HG03039 (cell line): ENCODE data around the gene HAUS7.

Experiments
- ATAC-seq: cut with Tn5 transposase; IDR thresholded peaks from one replicate; pipeline ENCODE4 v1.9.1; 2021; ENCODE audit warnings: mild to moderate bottlenecking, moderate library complexity; ENCODE audit not compliant: unreplicated experiment

HAUS7 gene

GRCh38 chrX:153499876-153500275 is 29.5 kb upstream of the HAUS7 start:
- ATAC-seq = no peak

- ATAC-seq = no peak
Observed at GRCh38 chrX:153499341-153499740, 29.0 kb upstream of the HAUS7 start.

GRCh38 chrX:153498453-153498852 is 28.1 kb upstream of the HAUS7 start:
- ATAC-seq = no peak

DNA sequence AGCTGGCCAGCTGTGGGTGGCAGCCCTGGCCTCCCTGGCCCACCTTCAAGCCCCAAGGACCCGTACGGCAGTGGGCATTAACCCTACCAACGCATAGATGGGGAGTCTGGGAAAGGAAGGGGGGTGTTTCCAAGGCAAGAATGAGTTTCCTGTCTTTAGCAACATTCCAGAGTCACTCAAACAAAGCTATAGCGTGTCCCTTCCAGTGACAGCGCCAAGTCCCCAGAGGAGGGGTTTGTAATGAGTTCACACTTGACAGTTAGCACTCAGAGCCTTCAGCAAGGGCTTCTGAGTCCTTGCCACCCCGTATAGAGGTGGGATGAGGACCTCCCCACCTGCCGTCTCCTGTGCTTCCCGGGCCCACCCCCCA is 26.2 kb upstream of the HAUS7 start:
- no peak for ATAC-seq

- ATAC-seq = no peak
Observed at GRCh38 chrX:153495903-153496589, 25.7 kb upstream of the HAUS7 start.

- ATAC-seq = no peak
Observed at GRCh38 chrX:153495362-153495751, 25.0 kb upstream of the HAUS7 start.

DNA sequence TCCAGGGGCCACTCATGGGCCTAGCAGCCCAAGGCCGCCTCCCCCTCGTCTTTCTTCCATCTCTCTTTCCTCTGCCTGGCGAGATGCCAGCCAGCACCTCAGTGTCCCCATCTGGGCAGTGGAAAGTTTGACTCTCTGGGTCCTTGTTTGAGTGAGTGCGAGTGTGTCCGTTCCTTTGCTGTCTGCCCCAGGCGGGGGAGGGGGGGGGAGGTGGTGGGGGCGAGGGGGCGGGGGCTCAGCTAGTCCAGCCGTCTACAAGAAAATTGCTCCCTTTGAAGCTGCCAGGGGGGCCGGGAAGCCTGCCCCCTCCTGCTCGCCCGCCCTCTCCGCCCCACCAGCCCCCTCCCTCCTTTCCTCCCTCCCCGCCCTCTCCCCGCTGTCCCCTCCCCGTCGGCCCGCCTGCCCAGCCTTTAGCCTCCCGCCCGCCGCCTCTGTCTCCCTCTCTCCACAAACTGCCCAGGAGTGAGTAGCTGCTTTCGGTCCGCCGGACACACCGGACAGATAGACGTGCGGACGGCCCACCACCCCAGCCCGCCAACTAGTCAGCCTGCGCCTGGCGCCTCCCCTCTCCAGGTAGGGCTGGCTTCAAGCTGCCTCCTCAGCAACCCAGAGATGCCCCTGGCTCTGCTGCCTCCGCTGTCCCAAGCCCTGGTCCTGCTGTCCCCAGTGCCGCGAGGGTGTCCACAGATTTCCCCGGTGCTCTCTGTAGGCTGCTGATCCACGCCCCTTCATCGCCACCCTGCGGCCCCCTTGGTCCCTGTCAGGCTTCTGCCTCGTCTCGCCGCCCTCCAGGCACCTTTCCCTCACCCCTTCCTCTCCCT is 24.4 kb upstream of the HAUS7 start, which contains the start of gene BGN:
Gene BGN, plus strand, starts transcription at position 440 of the 821 bp plus-strand sequence. CDS start 9,652 bp downstream, outside the sequence.
- no peak for ATAC-seq

DNA sequence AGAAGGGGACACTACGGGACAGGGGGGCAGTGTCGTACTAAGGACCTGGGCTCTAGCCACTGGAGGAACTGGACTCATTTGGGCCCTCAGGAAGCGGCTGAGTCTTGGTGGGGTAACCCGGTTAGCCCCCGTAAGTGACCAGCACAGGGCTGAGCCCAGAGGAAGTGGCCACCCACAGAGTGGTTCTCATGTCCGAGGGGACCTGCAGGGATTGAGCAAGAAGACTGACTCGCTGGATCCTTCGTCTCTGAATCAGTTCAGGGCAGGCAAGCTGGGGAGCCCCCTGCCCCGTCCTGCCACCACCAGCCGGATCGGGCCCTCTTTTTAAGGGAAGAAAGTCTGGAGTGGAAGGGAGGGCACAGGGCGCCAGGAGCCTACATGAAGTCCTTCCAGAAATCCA is 23.7 kb upstream of the HAUS7 start:
- ATAC-seq = no peak

DNA sequence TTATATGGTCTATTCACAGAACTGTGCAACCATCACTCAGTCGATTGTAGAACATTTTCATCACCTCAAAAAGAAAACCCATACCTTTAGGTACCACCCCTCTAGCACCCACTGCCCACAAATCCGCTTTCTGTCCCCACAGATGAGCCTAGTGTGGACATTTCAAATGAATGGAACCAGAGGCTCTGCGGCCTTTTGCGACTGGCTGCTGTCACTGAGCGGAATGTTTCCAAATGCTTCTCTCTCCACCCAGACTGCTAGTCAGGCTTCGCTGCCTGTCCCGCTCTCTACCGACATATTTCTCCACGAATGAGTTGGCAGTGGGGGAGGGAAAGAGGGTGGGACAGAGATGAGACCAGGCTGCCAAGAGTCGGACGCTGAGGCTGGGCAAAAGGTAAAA is 22.7 kb upstream of the HAUS7 start:
- no peak for ATAC-seq

GRCh38 chrX:153492543-153492942 is 22.2 kb upstream of the HAUS7 start:
- no peak for ATAC-seq

DNA sequence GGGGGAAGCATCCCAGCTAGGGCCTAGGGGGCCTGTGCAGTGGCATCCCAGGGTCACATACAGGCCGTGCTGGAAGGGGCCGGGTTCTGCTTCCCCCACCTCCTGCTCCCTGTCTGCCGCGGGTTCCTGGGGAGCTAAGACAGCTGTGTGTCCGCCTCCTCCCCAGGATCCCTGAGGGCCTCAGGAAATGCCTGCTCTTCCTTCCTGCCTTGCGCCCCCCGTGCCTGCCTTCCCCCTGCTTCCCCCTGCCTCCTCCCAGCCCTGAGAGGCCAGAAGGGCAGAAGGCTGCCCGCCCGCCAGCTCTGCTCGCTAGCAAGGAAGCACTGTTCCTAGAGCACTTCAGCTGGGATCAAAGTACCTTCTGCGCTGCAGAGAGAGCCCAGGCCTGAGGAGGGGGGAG is 21.5 kb upstream of the HAUS7 start:
- no peak for ATAC-seq

GRCh38 chrX:153491351-153491914 is 21.1 kb upstream of the HAUS7 start:
- no peak for ATAC-seq

- ATAC-seq = no peak
Observed at GRCh38 chrX:153490217-153490930, 20.0 kb upstream of the HAUS7 start.

DNA sequence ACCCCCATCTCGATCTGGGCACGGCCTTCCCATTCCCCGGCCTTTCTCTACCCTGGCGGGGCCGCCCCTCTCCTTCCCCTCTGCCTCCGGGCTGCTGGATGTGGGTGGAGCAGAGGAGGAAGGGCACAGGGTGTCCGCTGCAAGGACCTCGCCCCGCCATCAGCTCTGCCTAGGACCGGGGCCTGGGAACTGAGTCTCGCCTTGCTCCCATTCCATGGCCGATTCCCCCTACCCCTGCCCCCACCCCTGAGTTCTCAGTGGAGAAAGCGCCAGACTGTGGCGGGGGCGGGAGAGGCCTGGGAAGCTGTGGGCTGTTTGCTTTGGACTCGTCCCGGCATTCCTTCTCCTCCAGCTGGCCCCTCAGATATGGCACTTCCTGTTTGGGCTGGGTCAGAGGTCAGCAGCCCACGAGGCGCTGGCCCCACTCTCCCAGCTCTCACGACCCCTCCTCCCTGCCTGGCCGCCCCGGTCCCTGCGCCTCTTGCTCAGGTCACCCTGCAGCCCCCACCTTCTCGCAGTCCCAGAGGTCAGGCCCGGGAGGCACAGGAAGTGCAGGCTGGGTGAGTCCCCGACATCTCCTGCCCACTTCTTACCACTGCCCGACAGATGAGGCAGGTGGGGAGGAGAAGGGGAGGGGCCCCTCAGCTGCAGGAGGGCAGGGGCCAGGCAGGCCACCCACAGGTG is 18.0 kb upstream of the HAUS7 start:
- ATAC-seq = no peak

- ATAC-seq = no peak
Observed at GRCh38 chrX:153487590-153488071, 17.3 kb upstream of the HAUS7 start.

GRCh38 chrX:153486171-153486570 is 15.8 kb upstream of the HAUS7 start:
- no peak for ATAC-seq

- ATAC-seq = no peak
Observed at GRCh38 chrX:153485396-153486080, 15.2 kb upstream of the HAUS7 start.

DNA sequence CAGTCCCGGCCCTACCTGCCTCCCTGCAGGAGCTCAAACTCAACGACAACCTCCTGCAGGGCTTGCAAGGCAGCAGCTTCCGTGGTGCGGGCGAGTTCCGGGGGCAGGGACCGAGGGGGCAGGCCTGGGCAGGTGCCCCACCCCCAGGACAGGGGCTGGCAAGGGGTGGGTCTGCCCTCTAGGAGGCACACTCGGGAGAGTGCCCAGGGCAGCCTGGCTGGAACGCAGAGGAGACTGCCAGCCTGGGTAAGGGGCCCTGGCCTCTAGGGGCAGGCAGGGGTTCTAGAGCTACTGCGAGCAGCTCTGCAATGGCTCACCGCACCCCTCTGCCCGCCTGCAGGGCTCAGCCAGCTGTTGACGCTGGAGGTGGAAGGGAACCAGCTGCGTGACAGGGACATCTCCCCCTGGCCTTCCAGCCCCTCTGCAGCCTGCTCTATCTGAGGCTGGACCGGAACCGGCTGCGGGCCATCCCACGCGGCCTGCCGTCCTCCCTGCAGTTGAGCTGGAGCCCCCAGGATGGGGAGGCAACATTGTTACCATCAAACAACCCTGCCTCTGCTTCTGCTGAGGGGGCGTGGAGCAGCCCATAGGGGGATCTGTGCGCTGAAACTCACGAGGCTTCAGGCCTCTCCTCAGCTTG is 12.1 kb upstream of the HAUS7 start:
- ATAC-seq = no peak

DNA sequence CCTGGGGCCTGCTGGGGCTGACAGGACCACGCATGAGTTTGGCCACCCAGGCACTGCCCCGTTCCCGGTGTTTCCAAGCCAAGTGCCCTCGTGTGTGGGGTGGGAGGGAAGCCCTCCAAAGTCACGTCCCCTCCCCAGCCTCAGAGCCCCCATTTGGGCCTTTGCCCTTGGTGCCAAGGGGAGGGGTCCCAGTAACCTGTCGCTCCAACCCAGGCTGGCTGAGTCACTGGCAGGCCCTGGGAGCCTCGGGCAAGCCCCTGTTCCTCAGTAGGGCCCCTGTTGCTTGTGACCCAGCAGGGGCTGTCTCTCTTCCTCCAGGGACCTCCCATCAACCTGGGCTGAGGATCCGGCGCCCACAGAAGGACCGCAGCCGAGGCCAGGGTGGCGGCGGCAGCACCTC is 10.7 kb upstream of the HAUS7 start:
- ATAC-seq = no peak

- ATAC-seq = no peak
Observed at GRCh38 chrX:153478746-153479145, 8.4 kb upstream of the HAUS7 start.
